ENCODE data around the gene ZBTB42. TPM values are rescaled to one million over a fixed set of nuclear protein-coding genes. Genes with fewer than 3 reads are reported as not detected.

ZBTB42 gene
- total RNA-seq: 1 to 10 TPM; 3.0 TPM

DNA sequence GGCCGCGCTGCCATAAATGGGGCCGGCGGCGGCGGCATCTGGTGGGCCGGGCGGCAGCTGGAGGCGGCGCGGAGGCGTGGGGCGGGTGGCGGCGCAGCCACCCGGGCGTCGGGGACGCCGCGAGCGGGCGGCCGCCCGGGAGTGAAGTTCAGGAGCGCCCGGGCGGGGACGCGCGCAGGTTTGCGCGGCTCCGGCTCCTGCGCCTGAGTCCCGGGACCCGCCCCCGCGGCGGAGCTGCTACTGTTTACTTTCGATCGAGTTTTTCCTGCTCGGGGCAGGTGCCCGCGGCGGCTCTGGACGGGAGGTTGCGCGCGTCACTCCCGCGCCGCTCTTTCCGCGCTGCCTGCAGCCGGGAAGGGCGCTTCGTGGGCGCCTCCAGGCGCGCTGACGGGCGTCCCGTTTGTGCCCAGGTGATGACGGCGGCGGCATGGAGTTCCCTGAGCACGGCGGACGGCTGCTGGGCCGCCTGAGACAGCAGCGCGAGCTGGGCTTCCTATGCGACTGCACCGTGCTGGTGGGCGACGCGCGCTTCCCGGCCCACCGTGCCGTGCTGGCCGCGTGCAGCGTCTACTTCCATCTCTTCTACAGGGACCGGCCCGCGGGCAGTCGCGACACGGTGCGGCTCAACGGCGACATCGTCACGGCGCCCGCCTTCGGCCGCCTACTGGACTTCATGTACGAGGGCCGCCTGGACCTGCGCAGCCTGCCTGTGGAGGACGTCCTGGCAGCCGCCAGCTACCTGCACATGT, at the start of gene ZBTB42:
Gene ZBTB42, plus strand, starts transcription at position 331 of the 749 bp plus-strand sequence. Its CDS starts 97 bp downstream, at position 428.
- POLR2A ChIA-PET: interaction anchor here (0.6 to 1.2 kb wide), 3 partner anchors 13 to 49 kb away, joined by 3 to 14 read pairs (median 4); partner anchors contain the start of gene SIVA1
- CTCF ChIA-PET: interaction anchor here (0.9 to 1.9 kb wide), 6 partner anchors 10 to 48 kb away, joined by 3 to 12 read pairs (median 4); partner anchors contain the start of gene SIVA1

DNA sequence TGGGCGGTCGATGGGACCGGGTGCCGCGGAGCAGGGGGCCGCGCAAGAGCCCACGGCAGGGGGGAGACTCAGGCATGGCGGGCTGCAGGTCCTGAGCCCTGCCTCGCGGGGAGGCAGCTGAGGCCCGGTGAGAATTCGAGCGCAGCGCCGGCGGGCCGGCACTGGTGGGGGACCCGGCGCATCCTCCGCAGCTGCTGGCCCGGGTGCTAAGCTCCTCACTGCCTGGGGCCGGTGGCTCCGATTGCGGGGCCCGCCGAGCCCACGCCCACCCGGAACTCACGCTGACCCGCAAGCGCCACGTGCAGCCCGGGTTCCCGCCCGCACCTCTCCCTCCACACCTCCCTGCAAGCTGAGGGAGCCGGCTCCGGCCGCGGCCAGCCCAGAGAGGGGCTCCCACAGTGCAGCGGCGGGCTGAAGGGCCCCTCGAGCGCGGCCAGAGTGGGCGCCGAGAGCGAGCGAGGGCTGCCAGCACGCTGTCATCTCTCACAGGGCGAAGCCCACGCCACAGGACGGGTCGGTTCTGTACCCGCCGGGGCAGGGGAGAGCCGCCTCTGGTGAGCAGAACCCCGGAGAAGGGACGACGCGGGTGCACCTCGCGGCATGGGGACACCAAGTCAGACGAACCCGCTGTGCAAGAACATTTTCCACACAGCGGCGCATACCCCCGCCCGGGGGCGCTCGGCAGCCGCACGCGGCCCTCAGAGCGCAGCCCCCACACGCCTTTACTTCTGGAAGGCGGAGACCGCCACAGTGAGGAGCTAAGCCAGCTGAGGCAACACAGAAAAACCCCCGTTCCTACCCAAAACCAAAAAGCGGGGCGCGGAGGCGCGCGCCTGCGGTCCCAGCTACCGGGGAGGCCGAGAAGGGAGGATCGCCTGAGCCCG, 49.1 kb upstream of the ZBTB42 start:
- ChIA-PET POLR2A (interaction anchor here (0.8 to 1.5 kb wide), 4 partner anchors 27 to 74 kb away, joined by 4 to 6 read pairs (median 4); partner anchors contain the start of genes ADSS1, AKT1 and ZBTB42), CTCF (interaction anchor here (0.5 to 3.6 kb wide), 16 partner anchors 12 to 729 kb away, joined by 3 to 13 read pairs (median 3); partner anchors contain the start of genes ADSS1 and AKT1)

DNA sequence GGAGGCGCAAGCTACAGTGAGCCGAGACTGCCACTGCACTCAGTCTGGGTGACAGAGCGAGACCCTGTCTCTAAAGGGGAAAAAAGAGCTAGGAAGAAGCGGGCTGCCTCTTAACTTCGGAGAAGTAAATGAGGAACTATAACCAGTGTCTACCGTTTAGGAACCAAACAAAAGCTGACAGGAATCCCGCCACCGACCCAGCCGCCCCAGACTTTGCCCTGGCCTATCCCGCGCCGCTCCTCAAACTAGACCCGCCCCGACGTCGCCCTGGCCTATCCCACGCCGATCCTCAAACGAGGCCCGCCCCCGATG, 48.5 kb upstream of the ZBTB42 start:
- ChIA-PET CTCF (interaction anchor here (0.5 to 3.6 kb wide), 17 partner anchors 10 to 728 kb away, joined by 3 to 13 read pairs (median 3); partner anchors contain the start of genes ADSS1 and AKT1), POLR2A (interaction anchor here (0.7 to 1.5 kb wide), 5 partner anchors 28 to 74 kb away, joined by 3 to 6 read pairs (median 4); partner anchors contain the start of genes ADSS1, AKT1 and ZBTB42)

DNA sequence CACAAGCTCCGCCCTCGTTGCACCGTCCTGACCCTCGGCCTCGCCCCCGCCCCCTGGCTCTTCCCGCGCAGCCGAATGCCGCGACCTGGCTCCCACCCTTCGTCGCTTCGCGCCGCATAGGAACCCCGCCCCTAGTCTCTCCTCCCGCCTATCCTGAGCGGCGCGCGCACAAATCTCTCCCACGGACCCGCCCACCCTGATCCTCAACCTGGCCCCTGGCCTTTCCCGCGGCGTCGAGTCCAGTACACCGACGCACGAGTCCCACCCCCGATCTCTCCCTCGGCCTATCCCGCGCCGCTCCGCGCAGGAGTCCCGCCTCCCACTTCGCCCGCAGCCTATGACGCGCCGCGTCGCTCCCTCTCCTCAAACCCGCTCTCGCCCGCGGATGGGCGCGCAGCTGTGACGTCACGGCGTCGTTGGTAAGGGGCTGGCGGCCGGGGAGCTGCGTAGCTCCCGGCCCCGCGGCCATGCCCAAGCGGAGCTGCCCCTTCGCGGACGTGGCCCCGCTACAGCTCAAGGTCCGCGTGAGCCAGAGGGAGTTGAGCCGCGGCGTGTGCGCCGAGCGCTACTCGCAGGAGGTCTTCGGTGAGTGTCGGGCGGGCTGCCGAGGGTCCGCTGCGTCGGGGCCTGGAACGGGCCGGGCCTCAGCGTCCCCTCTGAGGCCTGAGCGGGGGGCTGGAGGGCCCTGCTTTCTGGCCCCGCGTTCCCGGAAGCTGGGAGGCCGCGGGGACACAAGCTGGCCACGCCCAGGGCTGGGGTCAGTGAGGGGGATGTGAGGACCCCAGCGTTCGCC, 48.0 kb upstream of the ZBTB42 start, which contains the start of gene SIVA1:
Gene SIVA1, plus strand, starts transcription at position 413 of the 793 bp plus-strand sequence. Its CDS starts 55 bp downstream, at position 468.
- POLR2A ChIA-PET: interaction anchor here (0.6 to 1.5 kb wide), 7 partner anchors 16 to 294 kb away, joined by 3 to 6 read pairs (median 4); partner anchors contain the start of genes ADSS1, AKT1 and ZBTB42

DNA sequence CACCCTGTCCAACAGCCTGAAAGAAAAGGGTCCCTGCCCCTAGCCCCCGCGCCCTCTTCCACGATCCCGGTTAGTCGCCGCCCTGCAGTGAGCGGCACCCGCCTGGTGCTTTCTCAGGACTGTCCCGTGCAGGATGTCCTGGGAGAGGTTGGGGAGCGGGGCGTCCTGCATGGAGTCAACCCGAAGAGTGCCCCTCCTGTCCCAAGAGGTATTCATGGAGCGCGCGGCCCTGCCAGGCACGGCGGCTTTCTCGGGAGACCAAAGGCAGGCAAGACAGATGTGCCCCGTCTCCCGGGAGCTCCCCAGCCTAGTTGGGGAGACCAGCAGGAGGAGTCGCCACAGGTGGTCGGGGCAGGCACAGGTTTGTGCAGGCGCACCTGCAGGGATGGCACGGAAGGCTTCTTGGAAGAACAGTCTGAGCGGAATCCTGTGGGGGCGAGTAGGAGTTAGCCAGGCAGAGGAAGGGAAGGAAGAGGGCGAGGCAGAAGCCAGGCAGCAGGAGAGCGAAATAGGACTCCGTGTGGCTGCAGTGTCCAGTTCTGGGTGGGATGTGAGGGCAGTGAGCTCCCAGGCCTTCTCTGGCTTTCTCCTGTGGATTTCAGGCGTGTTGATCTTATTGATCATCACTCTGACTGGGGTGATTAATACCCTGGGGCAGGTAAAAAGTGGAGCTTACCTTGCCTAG, 47.2 kb upstream of the ZBTB42 start:
- CTCF ChIA-PET: interaction anchor here (1.2 to 3.6 kb wide), 6 partner anchors 12 to 73 kb away, joined by 3 to 13 read pairs (median 8); partner anchors contain the start of genes ADSS1 and ZBTB42
- POLR2A ChIA-PET: interaction anchor here (0.6 to 1.0 kb wide), 4 partner anchors 14 to 293 kb away, joined by 3 to 4 read pairs (median 4); no protein-coding TSS in a partner anchor

More for the DNA sequence above, 48.0 kb upstream of the ZBTB42 start, which contains the start of gene SIVA1:
- CTCF ChIA-PET: interaction anchor here (0.5 to 3.6 kb wide), 18 partner anchors 10 to 728 kb away, joined by 3 to 13 read pairs (median 3); partner anchors contain the start of genes ADSS1, AKT1 and ZBTB42

DNA sequence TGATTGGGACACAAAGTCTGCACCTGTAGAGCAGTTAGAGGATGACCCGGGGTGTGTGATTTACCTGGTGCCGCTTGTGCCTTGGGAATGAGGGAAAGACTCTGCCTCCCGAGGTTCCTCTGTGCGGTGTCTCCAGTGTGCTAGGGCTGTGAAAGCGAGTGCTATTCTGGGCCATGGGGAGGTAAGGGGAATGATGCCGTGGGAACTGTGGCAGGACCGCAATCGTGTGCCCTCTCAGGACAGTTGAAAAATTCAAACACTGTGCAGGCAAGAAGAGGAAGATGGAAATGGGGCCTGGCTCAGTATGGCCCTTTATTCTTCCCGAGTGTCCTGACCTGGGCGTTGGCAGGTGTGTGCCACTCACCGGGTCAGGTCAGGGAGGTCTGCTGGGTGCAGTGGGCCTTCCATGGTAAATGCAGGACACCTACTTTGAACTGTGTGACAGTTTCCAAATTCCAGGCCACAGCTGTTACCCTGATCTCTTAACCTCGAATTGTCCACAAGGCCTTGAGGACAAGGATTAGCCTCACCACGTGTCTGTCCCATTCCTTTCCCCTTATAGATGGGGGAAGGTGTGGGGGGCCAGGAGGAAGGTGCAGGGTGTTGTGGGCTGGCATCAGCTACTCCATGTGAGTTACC, 46.6 kb upstream of the ZBTB42 start:
- ChIA-PET POLR2A (interaction anchor here (0.7 to 1.0 kb wide), 2 partner anchors 15 to 31 kb away, joined by 3 to 4 read pairs; no protein-coding TSS in a partner anchor), CTCF (interaction anchor here (0.8 to 2.3 kb wide), 2 partner anchors 12 to 14 kb away, joined by 3 to 13 read pairs; no protein-coding TSS in a partner anchor)

DNA sequence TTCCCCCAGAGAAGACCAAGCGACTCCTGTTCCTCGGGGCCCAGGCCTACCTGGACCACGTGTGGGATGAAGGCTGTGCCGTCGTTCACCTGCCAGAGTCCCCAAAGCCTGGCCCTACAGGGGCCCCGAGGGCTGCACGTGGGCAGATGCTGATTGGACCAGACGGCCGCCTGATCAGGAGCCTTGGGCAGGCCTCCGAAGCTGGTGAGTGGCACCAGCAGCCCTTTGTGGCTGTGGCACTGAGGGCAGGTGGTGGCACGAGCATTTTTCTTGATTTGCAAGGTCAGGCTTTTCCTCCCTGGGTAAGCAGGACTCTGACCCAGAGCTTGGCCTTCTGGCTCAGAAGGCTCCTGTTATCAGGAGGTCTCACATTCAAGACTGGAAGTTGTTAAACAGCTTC, 45.3 kb upstream of the ZBTB42 start:
- ChIA-PET CTCF (interaction anchor here (1.6 kb wide), 1 partner anchor 71 kb away, joined by 7 read pairs; no protein-coding TSS in a partner anchor), POLR2A (no interaction called here)

DNA sequence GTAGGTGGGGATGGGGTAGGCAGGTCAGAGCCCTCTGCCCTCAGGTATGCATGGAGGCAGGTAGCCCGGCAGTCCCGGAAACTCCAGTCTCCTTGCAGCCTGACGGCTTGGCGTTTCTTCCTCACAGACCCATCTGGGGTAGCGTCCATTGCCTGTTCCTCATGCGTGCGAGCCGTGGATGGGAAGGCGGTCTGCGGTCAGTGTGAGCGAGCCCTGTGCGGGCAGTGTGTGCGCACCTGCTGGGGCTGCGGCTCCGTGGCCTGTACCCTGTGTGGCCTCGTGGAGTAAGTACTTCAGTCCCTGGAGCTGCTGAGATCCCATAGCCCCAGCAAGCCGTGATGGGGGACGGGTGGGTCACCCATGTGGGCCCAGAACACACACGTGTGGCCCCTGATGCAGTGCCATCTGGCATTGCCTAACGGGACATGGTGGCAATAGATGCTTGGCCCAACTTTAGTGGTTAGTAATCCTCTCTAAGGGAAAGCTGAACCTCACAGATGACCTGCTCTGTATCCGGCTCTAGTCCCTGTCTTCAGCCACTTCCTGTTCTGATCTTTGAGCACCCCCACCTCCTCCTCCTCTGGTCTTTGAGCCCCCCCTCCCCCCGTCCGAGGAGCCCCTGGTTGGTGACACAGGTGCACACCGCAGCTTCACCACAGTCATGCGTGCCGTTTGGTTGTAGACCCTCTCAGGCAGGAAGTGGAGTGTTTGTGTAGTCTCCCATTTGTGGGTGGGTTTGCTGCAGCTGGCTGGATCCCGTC, 44.2 kb upstream of the ZBTB42 start:
- ChIA-PET POLR2A (no interaction called here), CTCF (interaction anchor here (0.8 to 1.6 kb wide), 3 partner anchors 12 to 70 kb away, joined by 3 to 7 read pairs (median 4); partner anchors contain the start of gene ADSS1)

DNA sequence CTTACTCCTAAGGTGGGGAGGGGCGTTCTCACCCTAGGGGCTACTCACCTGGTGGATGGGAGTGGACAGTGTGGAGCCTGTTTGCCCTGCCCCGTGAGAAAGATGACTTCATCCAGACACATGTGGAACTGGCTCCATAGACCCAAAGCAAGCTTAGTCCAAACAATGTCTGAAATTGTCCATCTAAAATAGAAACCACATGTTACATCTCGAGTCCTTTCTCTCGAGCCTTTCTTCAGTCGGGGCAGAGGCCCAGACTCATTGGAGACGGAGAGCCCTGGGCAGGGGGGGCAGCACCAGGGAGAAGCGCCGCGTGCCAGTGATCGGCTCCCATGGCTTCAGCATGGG, 43.7 kb upstream of the ZBTB42 start:
- CTCF ChIA-PET: interaction anchor here (0.6 to 1.2 kb wide), 3 partner anchors 9 to 34 kb away, joined by 3 to 4 read pairs (median 3); partner anchors contain the start of gene ADSS1
- POLR2A ChIA-PET: no interaction called here

DNA sequence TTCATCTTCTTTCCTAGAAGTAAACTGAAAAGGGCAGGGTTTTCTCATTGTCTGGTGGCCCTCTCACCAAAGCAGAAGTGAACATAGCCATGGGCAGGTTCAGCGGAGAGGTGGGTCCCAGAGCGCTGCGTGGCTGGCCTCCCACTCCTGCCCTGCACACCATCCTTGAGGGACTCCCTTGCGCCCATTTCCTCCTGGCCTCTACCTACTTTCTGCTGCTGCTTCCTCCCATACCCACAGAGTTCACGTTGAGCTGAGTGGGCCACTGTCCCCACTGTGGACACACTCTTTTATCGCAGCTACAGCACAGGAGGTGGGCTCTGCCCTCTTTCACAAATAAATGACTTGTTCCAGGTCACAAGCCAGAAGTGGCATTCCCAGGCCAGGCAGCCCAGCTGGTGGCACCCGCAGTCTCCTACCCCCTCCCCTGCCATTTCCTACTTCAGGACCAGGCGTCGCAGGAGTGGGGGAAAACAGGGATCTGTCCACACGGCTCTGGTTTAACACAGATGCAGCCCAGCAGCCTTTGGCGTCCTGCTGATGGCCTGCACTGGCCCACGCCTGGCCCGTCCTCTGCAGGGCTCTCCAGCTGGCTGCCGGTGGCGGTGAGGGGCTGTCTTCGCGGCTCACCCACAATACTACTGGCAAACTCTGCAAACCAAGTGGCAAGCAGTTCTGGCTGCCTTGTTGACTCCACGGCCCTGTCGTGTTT, 43.1 kb upstream of the ZBTB42 start:
- POLR2A ChIA-PET: no interaction called here
- CTCF ChIA-PET: interaction anchor here (0.6 to 1.8 kb wide), 3 partner anchors 9 to 11 kb away, joined by 3 to 5 read pairs (median 3); no protein-coding TSS in a partner anchor

DNA sequence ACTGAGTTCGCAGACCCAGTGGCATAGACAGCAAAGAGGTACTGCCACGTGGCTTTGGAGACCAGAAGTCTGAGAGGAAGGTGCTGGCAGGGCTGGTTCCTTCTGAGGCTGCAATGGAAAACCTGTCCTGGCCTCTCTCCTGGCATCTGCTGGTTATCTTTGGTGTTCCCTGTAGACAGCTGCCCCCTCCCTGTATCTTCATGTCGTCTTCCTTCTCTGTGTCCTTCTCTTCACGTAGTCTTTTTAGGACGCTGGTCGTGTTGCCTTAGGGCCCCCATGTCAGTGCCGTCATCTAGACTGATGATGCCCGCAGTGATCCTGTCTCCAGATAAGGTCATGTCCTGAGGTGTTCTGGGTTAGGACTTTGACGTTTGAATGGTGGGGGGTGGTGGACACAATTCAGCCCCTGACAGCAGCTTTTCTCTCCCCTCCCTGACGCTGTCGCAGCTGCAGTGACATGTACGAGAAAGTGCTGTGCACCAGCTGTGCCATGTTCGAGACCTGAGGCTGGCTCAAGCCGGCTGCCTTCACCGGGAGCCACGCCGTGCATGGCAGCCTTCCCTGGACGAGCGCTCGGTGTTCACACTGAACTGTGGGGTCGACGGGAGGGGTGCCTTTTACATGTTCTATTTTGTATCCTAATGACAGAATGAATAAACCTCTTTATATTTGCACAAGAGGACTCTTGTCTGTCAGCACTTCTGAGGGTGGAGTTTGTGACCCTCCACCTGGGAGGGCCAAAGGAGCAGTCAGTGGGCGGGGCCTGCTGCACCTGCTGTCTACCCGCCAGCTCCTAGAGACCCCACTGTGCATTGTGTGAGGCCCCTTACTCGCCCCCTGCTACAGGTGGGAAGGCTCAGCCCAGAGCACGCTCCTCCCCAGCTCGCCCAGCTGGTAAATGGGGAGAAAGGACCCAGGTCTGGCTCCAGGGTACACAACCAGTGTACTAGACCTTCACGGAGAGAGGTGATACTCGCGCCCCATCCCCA, 41.6 kb upstream of the ZBTB42 start:
- POLR2A ChIA-PET: no interaction called here
- CTCF ChIA-PET: interaction anchor here (1.2 to 1.8 kb wide), 2 partner anchors 9 to 68 kb away, joined by 3 to 5 read pairs; no protein-coding TSS in a partner anchor

DNA sequence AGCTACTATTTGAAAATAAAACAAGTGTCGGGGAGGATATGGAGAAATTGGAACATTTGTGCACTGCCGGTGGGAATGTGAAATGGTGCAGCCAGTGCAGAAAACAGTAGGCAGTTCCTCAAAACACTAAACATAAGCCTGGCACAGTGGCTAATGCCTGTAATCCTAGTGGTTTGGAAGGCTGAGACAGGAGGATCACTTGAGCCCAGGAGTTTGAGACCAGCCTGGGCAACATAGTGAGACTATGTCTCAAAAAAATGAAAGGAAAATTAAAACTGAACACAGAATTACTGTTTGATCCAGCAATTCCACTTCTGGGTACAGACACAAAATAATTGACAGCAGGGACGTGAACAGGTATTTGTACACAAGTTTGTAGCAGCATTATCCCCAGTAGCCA, 35.4 kb upstream of the ZBTB42 start:
- POLR2A ChIA-PET: no interaction called here
- CTCF ChIA-PET: interaction anchor here (0.7 to 1.8 kb wide), 4 partner anchors 11 to 280 kb away, joined by 3 to 7 read pairs (median 4); partner anchors contain the start of gene SIVA1

DNA sequence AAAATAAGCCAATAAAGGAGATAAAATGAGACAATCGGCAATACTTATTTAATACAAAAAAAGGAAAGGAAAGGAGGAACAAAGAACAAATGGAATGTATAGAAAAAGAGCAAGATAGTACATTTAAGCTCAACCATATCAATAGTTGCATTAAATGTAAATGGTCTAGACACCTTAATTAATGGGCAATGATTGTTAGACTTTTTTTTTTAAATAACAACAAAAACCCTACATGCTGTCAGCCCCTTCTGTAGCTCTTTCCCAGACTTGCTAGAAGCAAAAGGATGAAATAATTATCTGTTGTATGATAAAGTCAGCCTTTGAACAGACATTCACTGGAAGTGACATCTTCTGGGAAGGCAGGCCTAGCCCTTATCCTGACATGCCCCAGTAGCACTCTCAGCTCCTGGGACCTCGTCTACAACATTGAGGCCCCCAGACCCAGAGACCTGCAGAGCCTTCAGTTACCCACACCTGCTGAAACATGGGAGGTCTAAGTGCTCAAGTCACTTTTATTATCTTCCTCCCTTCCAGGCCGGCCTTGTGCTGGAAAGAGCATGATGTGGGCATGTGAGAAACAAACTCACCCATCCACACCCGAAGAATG, 34.5 kb upstream of the ZBTB42 start:
- POLR2A ChIA-PET: no interaction called here
- CTCF ChIA-PET: interaction anchor here (0.7 to 1.8 kb wide), 5 partner anchors 9 to 279 kb away, joined by 3 to 7 read pairs (median 3); partner anchors contain the start of gene SIVA1
